PC-9 (cell line): ENCODE data around the gene FAM13C. TPM values are rescaled to one million over a fixed set of nuclear protein-coding genes. Genes with fewer than 3 reads are reported as not detected.

Source experiments
- BruUV-seq: library from RNA; stranded (reverse); fragments of 400-500 nt; replicated peaks from 2 replicates; lab custom pipeline; 2021; lab: Mats Ljungman, UMichigan
- CTCF ChIA-PET: fragments of 300-600 bp; sonication (Branson Sonifier 250); formaldehyde crosslinking; loops from one replicate; lab custom pipeline; 2022; ENCODE audit warnings: antibody characterized with exemption; lab: Charles Lee
- POLR2A ChIA-PET: fragments of 300-600 bp; sonication (Branson Sonifier 250); formaldehyde crosslinking; loops from one replicate; lab custom pipeline; 2022; ENCODE audit warnings: antibody characterized with exemption; ENCODE audit not compliant: unreplicated experiment; lab: Charles Lee
- DNase-seq, 2 experiments: peaks; one replicate each; pipeline versions ENCODE4 v3.0.0 to v3.0.0-alpha.2; 2015 to 2022; ENCODE audit warnings: mixed read lengths in 1 of 2
- H2AFZ ChIP-seq: fragments of 200-600 bp; sonication (generic); 2 replicates; pipeline ENCODE4 v1.8.1; 2017; ENCODE audit warnings: antibody characterized with exemption
- H3F3A ChIP-seq: fragments of 200-600 bp; sonication (generic); 2 replicates; pipeline ENCODE4 v1.8.1; 2017; ENCODE audit warnings: antibody characterized with exemption, mild to moderate bottlenecking, low read depth; ENCODE audit not compliant: insufficient read depth
- H3K27ac ChIP-seq: fragments of 200-600 bp; sonication (generic); 2 replicates; pipeline ENCODE4 v1.6.1; 2016; ENCODE audit warnings: mixed run types
- H3K27me3 ChIP-seq: fragments of 200-600 bp; sonication (generic); 2 replicates; pipeline ENCODE4 v1.6.1; 2016; ENCODE audit warnings: low read depth, mixed run types; ENCODE audit not compliant: insufficient read depth
- H3K36me3 ChIP-seq: fragments of 200-600 bp; sonication (generic); 2 replicates; pipeline ENCODE4 v1.6.1; 2016; ENCODE audit warnings: low read depth, mixed run types
- H3K4me1 ChIP-seq: fragments of 200-600 bp; sonication (generic); replicated peaks from 2 replicates; pipeline ENCODE4 v1.6.1; 2016; ENCODE audit warnings: mixed run types; ENCODE audit not compliant: insufficient read depth
- H3K4me2 ChIP-seq: fragments of 200-600 bp; sonication (generic); 2 replicates; pipeline ENCODE4 v1.6.1; 2017; ENCODE audit warnings: mixed run types
- H3K4me3 ChIP-seq: fragments of 200-600 bp; sonication (generic); 2 replicates; pipeline ENCODE4 v1.6.1; 2016; ENCODE audit warnings: mixed run types
- H3K79me2 ChIP-seq: fragments of 200-600 bp; sonication (generic); 2 replicates; pipeline ENCODE4 v1.6.1; 2017; ENCODE audit warnings: low read depth, mixed run types
- H3K9me2 ChIP-seq: fragments of 200-600 bp; sonication (generic); 2 replicates; pipeline ENCODE4 v1.8.1; 2017; ENCODE audit warnings: mild to moderate bottlenecking; ENCODE audit not compliant: insufficient read depth
- H3K9me3 ChIP-seq: fragments of 200-600 bp; sonication (generic); 2 replicates; pipeline ENCODE4 v1.8.1; 2016; ENCODE audit warnings: low read depth; ENCODE audit not compliant: insufficient read depth
- H4K20me1 ChIP-seq: fragments of 200-600 bp; sonication (generic); 2 replicates; pipeline ENCODE4 v1.8.1; 2017; ENCODE audit not compliant: insufficient read depth
- CTCF ChIP-seq: fragments of 200-600 bp; sonication (generic); conservative IDR thresholded peaks from 2 replicates; pipeline ENCODE4 v1.6.1; 2017; ENCODE audit warnings: mixed run types, antibody characterized with exemption, mild to moderate bottlenecking, moderate library complexity
- EZH2 ChIP-seq: fragments of 200-600 bp; sonication (generic); IDR thresholded peaks from 2 replicates; pipeline ENCODE4 v1.8.0; 2017; ENCODE audit warnings: antibody characterized with exemption, low read depth
- intact Hi-C: fragments of 100-400 bp; cut with micrococcal nuclease; formaldehyde crosslinking; loops from one replicate; pipeline ENCODE4 v1.10.0; 2022; ENCODE audit not compliant: unreplicated experiment
- total RNA-seq: library from RNA; stranded (reverse); gene quantifications from 2 replicates; pipeline ENCODE4 v1.2.3, GENCODE V29; 2021

FAM13C gene
- total RNA-seq, 1 experiment from 2014 or later: not detected

GRCh38 chr10:59285073-59285472 is 77.3 kb downstream of the FAM13C start:
- H3K4me2 ChIP-seq: no peak overlapping the region

GRCh38 chr10:59284118-59284975 is 78.0 kb downstream of the FAM13C start:
- Histone ChIP-seq H3K4me2 (no peak overlapping the region), H3F3A (no peaks in the 10 kb centered on the region), H3K27ac (no peak overlapping the region), H3K4me3 (no peak overlapping the region), H3K9me3 (no peaks in the 10 kb centered on the region), H3K4me1 (no peaks in the 10 kb centered on the region), H4K20me1 (no peaks in the 10 kb centered on the region), H2AFZ (no peak overlapping the region), H3K27me3 (peaks cover 4% of the 10 kb centered on the region; the same call in 1 of the 2 replicates), H3K79me2 (no peaks in the 10 kb centered on the region), H3K36me3 (no peaks in the 10 kb centered on the region), H3K9me2 (no peaks in the 10 kb centered on the region; the same call in 1 of the 2 replicates)
- no TSS peak for BruUV-seq
- intact Hi-C loops: no loop called here
- no peak for DNase-seq
- no peak for TF ChIP-seq EZH2
- no peak for TF ChIP-seq CTCF
- POLR2A ChIA-PET: no interaction called here
- CTCF ChIA-PET: no interaction called here

More at GRCh38 chr10:59285073-59285472, 77.3 kb downstream of the FAM13C start:
- H3K4me3 ChIP-seq: no peak overlapping the region
- TF ChIP-seq CTCF: no peak
- TF ChIP-seq EZH2: no peak
- POLR2A ChIA-PET: no interaction called here
- H4K20me1 ChIP-seq: no peaks in the 10 kb centered on the region
- H2AFZ ChIP-seq: no peak overlapping the region
- H3F3A ChIP-seq: no peaks in the 10 kb centered on the region
- BruUV-seq: no TSS peak
- H3K36me3 ChIP-seq: no peaks in the 10 kb centered on the region
- H3K4me1 ChIP-seq: no peaks in the 10 kb centered on the region
- H3K9me3 ChIP-seq: no peaks in the 10 kb centered on the region
- H3K27ac ChIP-seq: no peak overlapping the region
- no peak for DNase-seq
- peaks cover 4% of the 10 kb centered on the region; the same call in 1 of the 2 replicates for H3K27me3 ChIP-seq
- no peaks in the 10 kb centered on the region; the same call in 1 of the 2 replicates for H3K9me2 ChIP-seq
- no peaks in the 10 kb centered on the region for H3K79me2 ChIP-seq
- CTCF ChIA-PET: no interaction called here
- intact Hi-C loops: no loop called here

GRCh38 chr10:59283456-59284091 is 78.8 kb downstream of the FAM13C start:
- intact Hi-C loops: no loop called here
- CTCF ChIA-PET: no interaction called here
- no peaks in the 10 kb centered on the region for H3K9me3 ChIP-seq
- no peak overlapping the region for H3K27ac ChIP-seq
- no peaks in the 10 kb centered on the region for H3F3A ChIP-seq
- no peak for DNase-seq
- H3K4me2 ChIP-seq: no peak overlapping the region
- H3K27me3 ChIP-seq: no peaks in the 10 kb centered on the region
- H3K4me1 ChIP-seq: no peaks in the 10 kb centered on the region
- H3K9me2 ChIP-seq: no peaks in the 10 kb centered on the region; the same call in 1 of the 2 replicates
- H2AFZ ChIP-seq: no peak overlapping the region
- H4K20me1 ChIP-seq: no peaks in the 10 kb centered on the region
- TF ChIP-seq CTCF (no peak), EZH2 (no peak)
- no peaks in the 10 kb centered on the region for H3K36me3 ChIP-seq
- H3K79me2 ChIP-seq: no peaks in the 10 kb centered on the region
- no peak overlapping the region for H3K4me3 ChIP-seq
- POLR2A ChIA-PET: no interaction called here
- no TSS peak for BruUV-seq
